HepG2 (cell line): Measurements from ENCODE around the gene TLCD3B. TPM values are rescaled to one million over a fixed set of nuclear protein-coding genes. Genes with fewer than 3 reads are reported as not detected.

Source experiments
- ATAC-seq: fragments of 200-7000 bp; cut with Tn5 transposase; 3 replicates; pipeline ENCODE4 v1.9.1; 2020; ENCODE audit warnings: mild to moderate bottlenecking, moderate library complexity
- BruUV-seq: library from RNA; stranded (reverse); fragments of 400-500 nt; replicated peaks from 2 replicates; lab custom pipeline; 2021; lab: Mats Ljungman, UMichigan
- CTCF ChIA-PET: fragments of 300-600 bp; formaldehyde crosslinking; extraction: SDS; loops from one replicate; lab custom pipeline; 2021; ENCODE audit warnings: low total read pairs, inconsistent platforms, low intra/inter-chr PET ratio; lab: Yijun Ruan, JAX
- POLR2A ChIA-PET: fragments of 350-600 bp; sonication (Branson Sonifier 250); formaldehyde crosslinking; loops from one replicate; lab custom pipeline; 2020; ENCODE audit warnings: antibody characterized with exemption, inconsistent platforms; lab: Yijun Ruan, JAX
- DNase-seq: peaks from one replicate; pipeline ENCODE4 v3.0.0-alpha.2; 2015; ENCODE audit warnings: low spot score
- FAIRE-seq: peaks from 3 replicates; lab custom pipeline; 2011; peaks lifted over from hg19 to GRCh38; lab: Jason Lieb, UNC
- H2AFZ ChIP-seq: one replicate; pipeline ENCODE4 v1.6.1; 2011; ENCODE audit warnings: low read length, inconsistent platforms
- H3K27ac ChIP-seq: fragments of 300-600 bp; 3 replicates; pipeline ENCODE4 v1.8.0; 2011; ENCODE audit warnings: mixed run types, mild to moderate bottlenecking, mixed read lengths, low read length, inconsistent platforms; ENCODE audit not compliant: insufficient read depth; ENCODE audit errors: extremely low read length
- H3K27me3 ChIP-seq, 2 experiments: fragments of 200-600 bp in 1 of 2; 2 replicates in 1 of 2; 3 replicates in 1 of 2; pipeline versions ENCODE4 v1.6.0 to v1.8.0; 2011; ENCODE audit warnings: low read length in 2 of 2, mild to moderate bottlenecking in 2 of 2, moderate library complexity in 2 of 2, inconsistent platforms in 1 of 2; ENCODE audit not compliant: insufficient read depth in 2 of 2, control insufficient read depth in 1 of 2
- H3K36me3 ChIP-seq, 2 experiments: fragments of 200-600 bp in 1 of 2; replicated peaks in 1 of 2; 2 replicates in 1 of 2; 3 replicates in 1 of 2; pipeline versions ENCODE4 v1.5.1 to v1.8.0; 2011; ENCODE audit warnings: low read length in 2 of 2, inconsistent platforms in 1 of 2; ENCODE audit not compliant: insufficient read depth in 2 of 2, control insufficient read depth in 1 of 2
- H3K4me1 ChIP-seq: 2 replicates; pipeline ENCODE4 v1.5.1; 2012; ENCODE audit warnings: low read length, inconsistent platforms; ENCODE audit not compliant: insufficient read depth
- H3K4me2 ChIP-seq: 2 replicates; pipeline ENCODE4 v1.6.0; 2011; ENCODE audit warnings: low read depth, low read length, inconsistent platforms
- H3K4me3 ChIP-seq, 3 experiments: fragments of 200-600 bp in 1 of 3; sonication (generic), shearing (Covaris generic) in 1 of 3; replicated peaks in 1 of 3; 2 replicates each; pipeline ENCODE4 v1.5.1; 2011 to 2016; ENCODE audit warnings: low read length in 3 of 3, inconsistent platforms in 2 of 3, low read depth in 2 of 3, mild to moderate bottlenecking in 2 of 3, control low read depth in 1 of 3, mixed read lengths in 1 of 3; ENCODE audit not compliant: insufficient read depth in 1 of 3
- H3K79me2 ChIP-seq: one replicate; pipeline ENCODE4 v1.6.1; 2011; ENCODE audit warnings: low read length, inconsistent platforms; ENCODE audit not compliant: insufficient read depth
- H3K9ac ChIP-seq: 2 replicates; pipeline ENCODE4 v1.6.0; 2011; ENCODE audit warnings: mild to moderate bottlenecking, low read depth, low read length, inconsistent platforms; ENCODE audit not compliant: insufficient read depth
- H3K9me3 ChIP-seq: 2 replicates; pipeline ENCODE4 v1.5.1; 2012; ENCODE audit warnings: mild to moderate bottlenecking, low read length
- H4K20me1 ChIP-seq: 2 replicates; pipeline ENCODE4 v1.6.0; 2011; ENCODE audit warnings: inconsistent platforms, mild to moderate bottlenecking, low read length, moderate library complexity; ENCODE audit not compliant: insufficient read depth
- AGO1 ChIP-seq: fragments of 200-400 bp; formaldehyde crosslinking; IDR thresholded peaks from 2 replicates; pipeline ENCODE4 v1.6.1; 2017; ENCODE audit warnings: mild to moderate bottlenecking, low read depth, low read length, moderate library complexity; ENCODE audit not compliant: poor library complexity, severe bottlenecking
- ARHGAP35 ChIP-seq: sonication (generic); formaldehyde crosslinking; IDR thresholded peaks from 2 replicates; pipeline ENCODE4 v1.9.0; 2022; ENCODE audit warnings: mild to moderate bottlenecking, inconsistent platforms, moderate library complexity, missing genetic modification reagents, borderline replicate concordance
- GLI4 ChIP-seq: sonication (generic); formaldehyde crosslinking; IDR thresholded peaks from 2 replicates; pipeline ENCODE4 v1.5.1; 2020; ENCODE audit warnings: missing genetic modification reagents, mild to moderate bottlenecking, moderate library complexity, borderline replicate concordance
- ISX ChIP-seq: sonication (generic); formaldehyde crosslinking; conservative IDR thresholded peaks from 2 replicates; pipeline ENCODE4 v1.5.0; 2020; ENCODE audit warnings: missing genetic modification reagents
- NCOA1 ChIP-seq: sonication (generic); formaldehyde crosslinking; IDR thresholded peaks from 2 replicates; pipeline ENCODE4 v1.9.0; 2021; ENCODE audit warnings: missing genetic modification reagents
- RARG ChIP-seq: sonication (generic); formaldehyde crosslinking; IDR thresholded peaks from 2 replicates; pipeline ENCODE4 v1.4.0; 2020; ENCODE audit warnings: low read depth, mild to moderate bottlenecking, missing genetic modification reagents
- UBTF ChIP-seq: sonication (generic); formaldehyde crosslinking; IDR thresholded peaks from 2 replicates; pipeline ENCODE4 v1.4.0; 2020; ENCODE audit warnings: mild to moderate bottlenecking, missing genetic modification reagents
- ZC3H4 ChIP-seq: sonication (generic); formaldehyde crosslinking; IDR thresholded peaks from 2 replicates; pipeline ENCODE4 v1.4.0; 2020; ENCODE audit warnings: missing genetic modification reagents, borderline replicate concordance
- ZNF18 ChIP-seq: sonication (generic); formaldehyde crosslinking; IDR thresholded peaks from 2 replicates; pipeline ENCODE4 v1.8.0; 2022; ENCODE audit warnings: mild to moderate bottlenecking, missing genetic modification reagents; ENCODE audit not compliant: insufficient replicate concordance
- ZNF383 ChIP-seq: sonication (generic); formaldehyde crosslinking; IDR thresholded peaks from 2 replicates; pipeline ENCODE4 v1.4.0; 2020; ENCODE audit warnings: missing genetic modification reagents, mild to moderate bottlenecking, borderline replicate concordance
- ZNF510 ChIP-seq: sonication (generic); formaldehyde crosslinking; IDR thresholded peaks from 2 replicates; pipeline ENCODE4 v1.4.0; 2020; ENCODE audit warnings: low read depth, mild to moderate bottlenecking, missing genetic modification reagents
- ZNF782 ChIP-seq: sonication (generic); formaldehyde crosslinking; IDR thresholded peaks from 2 replicates; pipeline ENCODE4 v1.4.0; 2020; ENCODE audit warnings: missing genetic modification reagents, mild to moderate bottlenecking, borderline replicate concordance
- WGBS: methylation state at CpG from one replicate; pipeline ENCODE4 v1.1.6; 2017; ENCODE audit warnings: low lambda C conversion rate; 5-methylcytosine and 5-hydroxymethylcytosine counted together
- in situ Hi-C: cut with HindIII; loops from 2 replicates; pipeline ENCODE4 v1.10.0; 2017; ENCODE audit warnings: low pct_unique_long_range_greater_than_20kb; ENCODE audit not compliant: extremely low pct_ligation_motif_present
- intact Hi-C: fragments of 100-400 bp; cut with micrococcal nuclease; formaldehyde crosslinking; loops from one replicate; pipeline ENCODE4 v1.10.0; 2022; ENCODE audit not compliant: unreplicated experiment
- polyA plus RNA-seq, 8 experiments: library from polyadenylated mRNA; depleted of rRNA in 3 of 8; stranded (reverse) in 7 of 8; unstranded in 1 of 8; fragments of >200 nt; fragmentation: Illumina TruSeq in 4 of 8; extraction: Trizol in 4 of 8; gene quantifications; 2 replicates each; pipeline versions ENCODE4 v1.2.1 to v1.2.3, GENCODE V29; 2011 to 2016; ENCODE audit warnings: low read depth in 4 of 8, missing spikeins in 1 of 8, mixed read lengths in 1 of 8; ENCODE audit not compliant: insufficient read depth in 1 of 8
- total RNA-seq, 5 experiments: library from RNA; depleted of rRNA; stranded (reverse); fragments of >200 nt; fragmentation: Illumina TruSeq; extraction: Trizol; gene quantifications; 2 replicates each; pipeline ENCODE4 v1.2.3, GENCODE V29; 2016; ENCODE audit warnings: low read depth in 1 of 5
- TF ChIP-seq, protein P1 (sequence below): sonication (generic); formaldehyde crosslinking; IDR thresholded peaks from 2 replicates; pipeline ENCODE4 v1.8.0; 2023; ENCODE audit warnings: mild to moderate bottlenecking, missing genetic modification reagents
- TF ChIP-seq, protein P2 (sequence below): sonication (generic); formaldehyde crosslinking; IDR thresholded peaks from 2 replicates; pipeline ENCODE4 v1.5.0; 2020; ENCODE audit warnings: missing genetic modification reagents
- TF ChIP-seq, protein P3 (sequence below): sonication (generic); formaldehyde crosslinking; IDR thresholded peaks from 2 replicates; pipeline ENCODE4 v1.8.1; 2023; ENCODE audit warnings: mild to moderate bottlenecking, inconsistent platforms, moderate library complexity, missing genetic modification reagents, borderline replicate concordance

Gene TLCD3B
- total and polyA plus RNA-seq, 2 of the 13 experiments (the other 11 are each of a cell fraction or from before 2014, with no cell fraction given): not detected

- H3K36me3 ChIP-seq: peaks cover 14 to 39% of the 10 kb centered on the region in 2 experiments
- H4K20me1 ChIP-seq: peaks cover 27% of the 10 kb centered on the region
- peaks cover 66% of the 10 kb centered on the region for H3K4me1 ChIP-seq
- peak; percentile 18 for ATAC-seq
- H3K9me3 ChIP-seq: no peaks in the 10 kb centered on the region
- no peaks in the 10 kb centered on the region; a peak in 1 of 5 replicates for H3K27me3 ChIP-seq
- ChIA-PET POLR2A (interaction anchor here (0.9 to 4.3 kb wide), 6 partner anchors 10 to 35 kb away, joined by 3 to 100 read pairs (median 11); partner anchors contain the start of genes ALDOA, TBX6 and YPEL3), CTCF (no interaction called here)
- in situ Hi-C loops: loop anchor here (25.0 kb wide), 1 partner anchor 561 kb away; no protein-coding TSS in a partner anchor
- H3K9ac ChIP-seq: peak overlapping the region; percentile 90
- WGBS: 2% methylated on average over 12 of the region's 33 CpGs
- no peak for FAIRE-seq
- H2AFZ ChIP-seq: no peak overlapping the region
- peak overlapping the region; percentile 91 for H3K4me2 ChIP-seq
- intact Hi-C loops: no loop called here
- H3K4me3 ChIP-seq: peak overlapping the region; percentile 81 to 98 (median 90)
- H3K79me2 ChIP-seq: peaks cover 44% of the 10 kb centered on the region
- no TSS peak for BruUV-seq
- peak overlapping the region; percentile 82 for H3K27ac ChIP-seq
- DNase-seq: no peak
- TF ChIP-seq ZNF510 (CRISPR knock-in tag) (peak; percentile 87; the same call in 1 of the 2 replicates), ZC3H4 (no peak), ZNF18 (peak; percentile 56), GLI4 (CRISPR knock-in tag) (no peak), RARG (CRISPR knock-in tag) (0 out of 2 replicates have a peak, but pooled peaks have one; percentile 56), ARHGAP35 (CRISPR knock-in tag) (0 out of 2 replicates have a peak, but pooled peaks have one; percentile 10), NCOA1 (CRISPR knock-in tag) (peak; percentile 79; the same call in 1 of the 2 replicates), ZNF383 (no peak), UBTF (CRISPR knock-in tag) (peak; percentile 15; the same call in 1 of the 2 replicates), ZNF782 (CRISPR knock-in tag) (peak; percentile 47; the same call in 1 of the 2 replicates), AGO1 (peak; percentile 83), ISX (CRISPR knock-in tag) (0 out of 2 replicates have a peak, but pooled peaks have one; percentile 18)
- TF ChIP-seq, protein P1, sequence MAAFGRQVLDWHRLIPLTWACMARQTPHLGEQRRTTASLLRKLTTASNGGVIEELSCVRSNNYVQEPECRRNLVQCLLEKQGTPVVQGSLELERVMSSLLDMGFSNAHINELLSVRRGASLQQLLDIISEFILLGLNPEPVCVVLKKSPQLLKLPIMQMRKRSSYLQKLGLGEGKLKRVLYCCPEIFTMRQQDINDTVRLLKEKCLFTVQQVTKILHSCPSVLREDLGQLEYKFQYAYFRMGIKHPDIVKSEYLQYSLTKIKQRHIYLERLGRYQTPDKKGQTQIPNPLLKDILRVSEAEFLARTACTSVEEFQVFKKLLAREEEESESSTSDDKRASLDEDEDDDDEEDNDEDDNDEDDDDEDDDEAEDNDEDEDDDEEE (CRISPR knock-in tag): 0 out of 2 replicates have a peak, but pooled peaks have one; percentile 37
- TF ChIP-seq, protein P2, sequence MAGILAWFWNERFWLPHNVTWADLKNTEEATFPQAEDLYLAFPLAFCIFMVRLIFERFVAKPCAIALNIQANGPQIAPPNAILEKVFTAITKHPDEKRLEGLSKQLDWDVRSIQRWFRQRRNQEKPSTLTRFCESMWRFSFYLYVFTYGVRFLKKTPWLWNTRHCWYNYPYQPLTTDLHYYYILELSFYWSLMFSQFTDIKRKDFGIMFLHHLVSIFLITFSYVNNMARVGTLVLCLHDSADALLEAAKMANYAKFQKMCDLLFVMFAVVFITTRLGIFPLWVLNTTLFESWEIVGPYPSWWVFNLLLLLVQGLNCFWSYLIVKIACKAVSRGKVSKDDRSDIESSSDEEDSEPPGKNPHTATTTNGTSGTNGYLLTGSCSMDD (CRISPR knock-in tag): no peak
- TF ChIP-seq, protein P3, sequence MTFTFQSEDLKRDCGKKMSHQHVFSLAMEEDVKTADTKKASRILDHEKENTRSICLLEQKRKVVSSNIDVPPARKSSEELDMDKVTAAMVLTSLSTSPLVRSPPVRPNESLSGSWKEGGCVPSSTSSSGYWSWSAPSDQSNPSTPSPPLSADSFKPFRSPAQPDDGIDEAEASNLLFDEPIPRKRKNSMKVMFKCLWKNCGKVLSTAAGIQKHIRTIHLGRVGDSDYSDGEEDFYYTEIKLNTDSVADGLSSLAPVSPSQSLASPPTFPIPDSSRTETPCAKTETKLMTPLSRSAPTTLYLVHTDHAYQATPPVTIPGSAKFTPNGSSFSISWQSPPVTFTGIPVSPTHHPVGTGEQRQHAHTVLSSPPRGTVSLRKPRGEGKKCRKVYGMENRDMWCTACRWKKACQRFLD (CRISPR knock-in tag): peak; percentile 60; the same call in 1 of the 2 replicates
These were observed 45.3 kb upstream of the TLCD3B start for GRCh38 chr16:30076276-30076791.
